ENCODE measurements around the gene CXCL16.
"Not testable (repeated sequence)": the region's sequence is repeated elsewhere in the genome, so short reads cannot be mapped to it uniquely, and the experiment has no call there.

The CXCL16 gene

GRCh38 chr17:4696437-4696805 is 43.3 kb downstream of the CXCL16 start:
- no peak for DNase-seq (ENCODE audit: low spot score)

GRCh38 chr17:4693416-4693815 is 46.3 kb downstream of the CXCL16 start:
- no peak for DNase-seq (ENCODE audit: low spot score)

GRCh38 chr17:4691686-4692085 is 48.0 kb downstream of the CXCL16 start:
- no peak for DNase-seq (ENCODE audit: low spot score)

- DNase-seq (ENCODE audit: low spot score): no peak
These were observed 49.0 kb downstream of the CXCL16 start for GRCh38 chr17:4690745-4691144.

GRCh38 chr17:4689872-4690271 is 49.9 kb downstream of the CXCL16 start:
- not testable (repeated sequence) for DNase-seq (ENCODE audit: low spot score)

- not testable (repeated sequence) for DNase-seq (ENCODE audit: low spot score)
These were observed 56.0 kb downstream of the CXCL16 start for GRCh38 chr17:4683739-4684138.

All from AG08396 (cell line).